VCaP (cell line): Measurements from ENCODE around the gene EEF1A2.

Experiments used
- H3K27ac ChIP-seq: fragments of 450-650 bp; 2 replicates; pipeline ENCODE4 v1.5.1; 2017
- CTCF ChIP-seq: fragments of 450-650 bp; conservative IDR thresholded peaks from 2 replicates; pipeline ENCODE4 v1.5.1; 2017; ENCODE audit warnings: mild to moderate bottlenecking, moderate library complexity

Gene EEF1A2

GRCh38 chr20:63522091-63522868, 23.4 kb upstream of the EEF1A2 start:
- H3K27ac ChIP-seq: peak overlapping the region; percentile 96; the same call in 1 of the 2 replicates
- no peak for TF ChIP-seq CTCF

DNA sequence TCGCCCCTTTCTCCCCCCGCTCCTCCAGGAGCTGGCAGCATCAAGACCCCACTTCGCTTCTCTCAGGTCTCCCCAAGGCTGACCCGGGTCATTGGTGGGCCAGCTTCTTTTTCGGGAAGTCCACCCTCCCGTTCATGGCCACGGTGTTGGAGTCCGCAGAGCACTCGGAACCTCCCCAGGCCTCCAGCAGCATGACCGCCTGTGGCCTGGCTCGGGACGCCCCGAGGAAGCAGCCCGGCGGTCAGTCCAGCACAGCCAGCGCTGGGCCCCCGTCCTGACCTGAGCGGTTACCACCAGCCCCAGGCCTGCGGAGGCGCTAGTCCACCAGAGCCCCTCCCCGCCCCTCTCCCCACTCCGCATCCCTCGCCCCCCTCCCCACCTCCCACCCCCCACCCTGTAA, 22.7 kb upstream of the EEF1A2 start:
- H3K27ac ChIP-seq: peak overlapping the region; percentile 96
- 0 out of 2 replicates have a peak, but pooled peaks have one; percentile 7 for TF ChIP-seq CTCF

DNA sequence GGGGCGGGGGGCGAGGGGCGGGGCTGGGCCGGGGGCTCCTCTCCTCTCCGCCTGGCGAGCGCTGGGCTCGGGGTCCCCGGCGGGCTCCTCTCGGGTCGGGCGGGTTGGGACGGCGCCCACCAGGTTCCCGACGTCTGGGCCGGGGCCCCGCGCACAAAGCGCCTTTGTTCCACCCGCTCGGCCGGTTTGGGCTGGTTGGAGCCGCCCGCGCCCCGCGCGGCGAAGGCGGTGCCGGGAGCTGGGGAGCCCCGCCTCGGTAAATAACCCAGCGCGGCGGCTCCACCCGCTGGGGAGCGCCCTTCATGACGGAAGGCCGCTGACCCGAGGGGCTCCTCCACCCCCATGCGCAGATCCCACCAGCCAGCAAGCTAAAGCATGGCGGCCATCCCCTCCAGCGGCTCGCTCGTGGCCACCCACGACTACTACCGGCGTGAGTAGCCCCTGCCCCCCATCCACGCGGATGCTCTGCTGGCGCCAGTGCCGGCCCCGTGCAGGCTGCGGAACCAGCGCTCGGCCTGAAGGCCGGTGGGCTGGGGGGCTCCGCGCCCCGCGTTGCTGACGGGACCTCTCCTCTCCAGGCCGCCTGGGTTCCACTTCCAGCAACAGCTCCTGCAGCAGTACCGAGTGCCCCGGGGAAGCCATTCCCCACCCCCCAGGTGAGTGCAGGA, 22.2 kb upstream of the EEF1A2 start:
- TF ChIP-seq CTCF: no peak

DNA sequence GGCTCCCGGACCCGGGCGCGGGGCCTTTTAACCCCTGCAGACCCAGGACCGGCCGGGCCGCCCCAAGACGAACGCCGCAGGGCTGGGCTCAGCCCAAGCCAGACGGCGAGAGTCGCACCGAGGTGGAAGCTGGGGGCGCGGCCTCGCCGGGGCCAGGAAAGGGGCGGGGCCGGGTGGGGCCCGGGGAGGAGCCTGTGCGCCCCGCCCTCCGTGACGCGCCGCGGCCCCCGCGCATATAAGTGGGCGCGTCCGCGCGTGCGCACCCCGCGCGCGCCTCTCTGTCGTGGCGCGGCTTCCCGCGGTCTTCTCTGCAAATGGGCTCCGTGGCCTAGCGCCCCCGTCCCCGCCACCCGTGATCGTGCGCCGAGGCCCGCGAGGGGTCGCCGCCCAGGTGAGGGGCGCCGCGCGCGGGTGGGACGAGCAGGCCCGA, 21.6 kb upstream of the EEF1A2 start, which contains the start of gene PPDPF:
Gene PPDPF, plus strand, starts transcription at position 262 of the 430 bp plus-strand sequence. CDS start 544 bp downstream, outside the sequence.
- TF ChIP-seq CTCF: no peak
- H3K27ac ChIP-seq: peak within 1 kb of the TSS; percentile 96

More for the DNA sequence above, 22.2 kb upstream of the EEF1A2 start:
- peak overlapping the region; percentile 96 for H3K27ac ChIP-seq

DNA sequence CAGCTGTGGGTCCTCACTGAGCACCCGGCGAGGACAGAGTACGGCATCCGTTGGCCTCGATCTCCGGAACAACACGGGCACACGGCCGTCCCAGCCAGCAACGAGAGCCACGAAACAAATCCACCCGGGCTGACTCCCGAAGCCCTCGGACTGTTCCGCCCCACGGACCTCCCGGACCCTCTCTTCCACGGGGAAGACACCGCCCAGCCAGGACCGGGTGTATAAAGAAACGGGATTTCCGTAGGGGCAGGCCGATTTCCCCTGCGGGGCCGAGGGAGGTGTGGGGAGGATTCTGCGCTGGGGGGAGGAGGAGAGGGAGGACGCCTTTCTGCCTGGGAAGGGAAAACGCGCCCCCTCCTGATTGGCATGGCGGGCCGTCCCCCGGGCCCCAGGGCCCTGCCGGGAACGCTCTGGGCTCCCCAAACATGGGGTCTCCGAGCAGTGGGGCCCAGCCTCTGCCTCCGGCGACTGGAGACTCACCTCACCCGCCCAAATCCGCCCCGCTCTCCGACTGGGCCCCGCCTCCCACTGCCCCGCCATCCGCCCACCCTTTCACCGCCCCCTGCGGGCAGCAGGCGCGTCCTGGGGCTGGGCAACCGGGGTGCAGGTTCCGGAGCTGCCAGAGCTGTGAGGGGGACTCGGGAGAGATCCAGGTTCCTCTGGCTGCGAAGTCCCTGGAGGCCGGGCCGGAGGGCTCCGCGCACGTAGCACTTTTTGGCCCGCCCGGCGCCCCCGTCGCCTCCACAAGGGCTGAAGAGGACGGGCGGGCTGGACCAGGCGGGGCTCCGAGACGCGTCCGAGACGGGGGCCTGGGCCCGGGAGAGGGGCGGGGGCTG, 21.0 kb upstream of the EEF1A2 start:
- peak; percentile 41 for TF ChIP-seq CTCF
- peak overlapping the region; percentile 96 for H3K27ac ChIP-seq

GRCh38 chr20:63518946-63519667, 20.2 kb upstream of the EEF1A2 start:
- no peak for TF ChIP-seq CTCF
- H3K27ac ChIP-seq: peak overlapping the region; percentile 96
